GM06990 (cell line): ENCODE results near the gene CATSPERB.
"Not testable (repeated sequence)": the region's sequence is repeated elsewhere in the genome, so short reads cannot be mapped to it uniquely, and the experiment has no call there.

Source experiments
- DNase-seq: peaks from one replicate; pipeline ENCODE4 v3.0.0-alpha.2; 2011; ENCODE audit not compliant: insufficient read length; ENCODE audit errors: extremely low read depth
- H3K27me3 ChIP-seq: replicated peaks from 2 replicates; pipeline ENCODE4 v1.6.0; 2011; ENCODE audit warnings: low read length; ENCODE audit not compliant: control insufficient read depth, insufficient read depth
- H3K36me3 ChIP-seq: 2 replicates; pipeline ENCODE4 v1.5.1; 2011; ENCODE audit warnings: low read length; ENCODE audit not compliant: control insufficient read depth, insufficient read depth
- H3K4me3 ChIP-seq: replicated peaks from 2 replicates; pipeline ENCODE4 v1.5.1; 2011; ENCODE audit warnings: low read depth, mild to moderate bottlenecking, control low read depth, low read length
- CTCF ChIP-seq: IDR thresholded peaks from 2 replicates; pipeline ENCODE4 v1.5.1; 2011; ENCODE audit warnings: low read length, control low read depth, mild to moderate bottlenecking, inconsistent platforms; ENCODE audit not compliant: insufficient read depth, poor library complexity, severe bottlenecking

The CATSPERB gene

GRCh38 chr14:91743305-91743653, 11.4 kb upstream of the CATSPERB start:
- TF ChIP-seq CTCF = no peak
- H3K4me3 ChIP-seq = no peak overlapping the region
- H3K36me3 ChIP-seq = no peaks in the 10 kb centered on the region

GRCh38 chr14:91742621-91743304, 10.9 kb upstream of the CATSPERB start:
- no peaks in the 10 kb centered on the region for H3K27me3 ChIP-seq
- no peak for DNase-seq
- no peak overlapping the region for H3K4me3 ChIP-seq

More at GRCh38 chr14:91743305-91743653, 11.4 kb upstream of the CATSPERB start:
- H3K27me3 ChIP-seq = no peaks in the 10 kb centered on the region
- no peak for DNase-seq

GRCh38 chr14:91739867-91740266, 8.0 kb upstream of the CATSPERB start:
- H3K4me3 ChIP-seq, H3K36me3 ChIP-seq, H3K27me3 ChIP-seq, DNase-seq: not testable (repeated sequence)

More at GRCh38 chr14:91742621-91743304, 10.9 kb upstream of the CATSPERB start:
- TF ChIP-seq CTCF = no peak
- no peaks in the 10 kb centered on the region for H3K36me3 ChIP-seq

GRCh38 chr14:91737619-91738018, 5.7 kb upstream of the CATSPERB start:
- no peak overlapping the region for H3K4me3 ChIP-seq
- no peaks in the 10 kb centered on the region for H3K27me3 ChIP-seq
- no peak for TF ChIP-seq CTCF
- H3K36me3 ChIP-seq = no peaks in the 10 kb centered on the region
- DNase-seq = no peak

GRCh38 chr14:91732859-91733477, 1.1 kb upstream of the CATSPERB start:
- no peak for DNase-seq
- no peak for TF ChIP-seq CTCF
- no peaks in the 10 kb centered on the region; the same call in 1 of the 2 replicates for H3K27me3 ChIP-seq

GRCh38 chr14:91732439-91732838, 553 bp upstream of the CATSPERB start:
- Histone ChIP-seq H3K27me3 (no peaks in the 10 kb centered on the region; the same call in 1 of the 2 replicates), H3K4me3 (no peak overlapping the region), H3K36me3 (no peaks in the 10 kb centered on the region)
- no peak for DNase-seq
- no peak for TF ChIP-seq CTCF

More at GRCh38 chr14:91732859-91733477, 1.1 kb upstream of the CATSPERB start:
- H3K4me3 ChIP-seq = no peak overlapping the region
- H3K36me3 ChIP-seq = no peaks in the 10 kb centered on the region
